A549 (cell line): Measurements from ENCODE around the gene PCDHGA7. TPM values are rescaled to one million over a fixed set of nuclear protein-coding genes. Genes with fewer than 3 reads are reported as not detected.
"Not testable (repeated sequence)": the region's sequence is repeated elsewhere in the genome, so short reads cannot be mapped to it uniquely, and the experiment has no call there.

Experiments
- ATAC-seq, 2 experiments: fragments of 200-7000 bp in 1 of 2; fragments of >200 bp in 1 of 2; cut with Nextera tagmentation in 1 of 2; cut with Tn5 transposase in 1 of 2; 3 replicates each; pipeline versions ENCODE4 v1.8.0 to v1.9.1; 2018 to 2020; ENCODE audit warnings: mild to moderate bottlenecking in 1 of 2, moderate library complexity in 1 of 2
- CTCF ChIA-PET: fragments of 300-600 bp; sonication (Branson Sonifier 250); formaldehyde crosslinking; extraction: SDS; loops from one replicate; lab custom pipeline; 2021; ENCODE audit warnings: antibody characterized with exemption, inconsistent platforms; lab: Yijun Ruan, JAX
- POLR2A ChIA-PET: fragments of 350-600 bp; formaldehyde crosslinking; extraction: SDS; loops from one replicate; lab custom pipeline; 2021; ENCODE audit warnings: antibody characterized with exemption, inconsistent platforms; lab: Yijun Ruan, JAX
- DNase-seq, 2 experiments: peaks; one replicate each; pipeline versions ENCODE4 v3.0.0 to v3.0.0-alpha.2; 2011 to 2016; ENCODE audit warnings: low read depth in 1 of 2, low spot score in 1 of 2
- FAIRE-seq: peaks from 2 replicates; lab custom pipeline; 2011; peaks lifted over from hg19 to GRCh38; lab: Jason Lieb, UNC
- H3K27ac ChIP-seq, 2 experiments: fragments of >200 bp; sonication (Bioruptor Twin); formaldehyde crosslinking; 3 replicates each; pipeline ENCODE4 v1.5.1; 2016 to 2017
- H3K4me1 ChIP-seq: fragments of >200 bp; sonication (Bioruptor Twin); formaldehyde crosslinking; 3 replicates; pipeline ENCODE4 v1.6.1; 2016
- H3K4me2 ChIP-seq: fragments of >200 bp; sonication (Bioruptor Twin); formaldehyde crosslinking; 3 replicates; pipeline ENCODE4 v1.6.1; 2016
- H3K4me3 ChIP-seq: fragments of >200 bp; sonication (Bioruptor Twin); formaldehyde crosslinking; 3 replicates; pipeline ENCODE4 v1.5.1; 2016
- H3K9me3 ChIP-seq: fragments of >200 bp; sonication (Bioruptor Twin); formaldehyde crosslinking; 3 replicates; pipeline ENCODE4 v1.6.1; 2016
- CBX2 ChIP-seq: fragments of 200-600 bp; sonication (generic); IDR thresholded peaks from 2 replicates; pipeline ENCODE4 v1.6.1; 2016; ENCODE audit warnings: low read depth, mild to moderate bottlenecking, borderline replicate concordance
- CEBPB ChIP-seq, 2 experiments: fragments of >200 bp in 1 of 2; sonication (Bioruptor Twin) in 1 of 2; formaldehyde crosslinking in 1 of 2; IDR thresholded peaks; 2 replicates each; pipeline ENCODE4 v1.6.1; 2012 to 2016
- CHD4 ChIP-seq: fragments of 200-600 bp; sonication (generic); IDR thresholded peaks from 2 replicates; pipeline ENCODE4 v1.6.1; 2016; ENCODE audit warnings: antibody characterized with exemption, mild to moderate bottlenecking, borderline replicate concordance
- GATA3 ChIP-seq: IDR thresholded peaks from 2 replicates; pipeline ENCODE4 v1.6.1; 2012; ENCODE audit warnings: borderline replicate concordance
- KDM5A ChIP-seq: fragments of 200-600 bp; sonication (generic); IDR thresholded peaks from 2 replicates; pipeline ENCODE4 v1.6.1; 2016; ENCODE audit warnings: antibody characterized with exemption, mild to moderate bottlenecking
- MAZ ChIP-seq: fragments of 150-350 bp; IDR thresholded peaks from 2 replicates; pipeline ENCODE4 v1.6.1; 2014; ENCODE audit warnings: antibody characterized with exemption, low read depth, low read length, borderline replicate concordance
- MYC ChIP-seq: IDR thresholded peaks from 2 replicates; pipeline ENCODE4 v1.6.1; 2012; ENCODE audit warnings: mild to moderate bottlenecking, inconsistent platforms, low read length, improper control_type of control experiment, borderline replicate concordance
- NFE2L2 ChIP-seq: fragments of 150-350 bp; conservative IDR thresholded peaks from 2 replicates; pipeline ENCODE4 v1.6.1; 2014; ENCODE audit warnings: low read length
- PHF8 ChIP-seq: fragments of 200-600 bp; sonication (generic); IDR thresholded peaks from 2 replicates; pipeline ENCODE4 v1.6.1; 2016; ENCODE audit warnings: low read depth, mild to moderate bottlenecking, antibody characterized with exemption, moderate library complexity, borderline replicate concordance
- POLR2AphosphoS2 ChIP-seq: conservative IDR thresholded peaks from 2 replicates; pipeline ENCODE4 v1.6.1; 2012; ENCODE audit warnings: low read length, improper control_type of control experiment, inconsistent platforms
- SMC3 ChIP-seq: fragments of >200 bp; sonication (Bioruptor Twin); formaldehyde crosslinking; IDR thresholded peaks from 3 replicates; pipeline ENCODE4 v1.6.1; 2018; ENCODE audit warnings: inconsistent platforms
- SREBF2 ChIP-seq: fragments of 450-650 bp; IDR thresholded peaks from 2 replicates; pipeline ENCODE4 v1.6.1; 2014; ENCODE audit warnings: mild to moderate bottlenecking, moderate library complexity
- TP53 ChIP-seq: fragments of 250-450 bp; sonication (Bioruptor Pico); IDR thresholded peaks from 2 replicates; pipeline ENCODE4 v1.5.0; 2021; ENCODE audit warnings: mild to moderate bottlenecking, moderate library complexity
- ZFP36 ChIP-seq: fragments of 450-650 bp; IDR thresholded peaks from 2 replicates; pipeline ENCODE4 v1.6.1; 2014; ENCODE audit warnings: borderline replicate concordance; ENCODE audit not compliant: partially characterized antibody
- ZSCAN20 ChIP-seq: fragments of 250-450 bp; sonication (Bioruptor Pico); IDR thresholded peaks from 2 replicates; pipeline ENCODE4 v1.8.0; 2022; ENCODE audit warnings: mild to moderate bottlenecking, moderate library complexity
- WGBS: methylation state at CpG from one replicate; pipeline ENCODE4 v1.1.6; 2017; ENCODE audit errors: missing lambda C conversion rate; 5-methylcytosine and 5-hydroxymethylcytosine counted together
- polyA plus RNA-seq, 4 experiments: library from polyadenylated mRNA; depleted of rRNA in 3 of 4; stranded (reverse); fragments of >200 nt; fragmentation: RNase III in 1 of 4; extraction: RNeasy Plus Mini Kit Qiagen cat#74134 plus additional on column Dnase treatment in 1 of 4; gene quantifications; 2 replicates in 3 of 4; 3 replicates in 1 of 4; pipeline ENCODE4 v1.2.3, GENCODE V29; 2011 to 2017
- TF ChIP-seq, protein P1 (sequence below): IDR thresholded peaks from 2 replicates; pipeline ENCODE4 v1.6.1; 2012; ENCODE audit warnings: low read depth, borderline replicate concordance
- TF ChIP-seq, protein P2 (sequence below): fragments of >200 bp; sonication (Bioruptor Twin); formaldehyde crosslinking; IDR thresholded peaks from 2 replicates; pipeline ENCODE4 v1.6.1; 2016
- TF ChIP-seq, protein P3 (sequence below): fragments of 250-450 bp; sonication (Bioruptor Pico); IDR thresholded peaks from 2 replicates; pipeline ENCODE4 v1.5.0; 2021; ENCODE audit warnings: mild to moderate bottlenecking, moderate library complexity, borderline replicate concordance
- TF ChIP-seq, protein P4 (sequence below): fragments of >200 bp; sonication (Bioruptor Twin); formaldehyde crosslinking; IDR thresholded peaks from 3 replicates; pipeline ENCODE4 v1.6.1; 2016
- TF ChIP-seq, protein P5 (sequence below): IDR thresholded peaks from 2 replicates; pipeline ENCODE4 v1.6.1; 2012
- TF ChIP-seq, protein P6 (sequence below): fragments of 150-350 bp; IDR thresholded peaks from 2 replicates; pipeline ENCODE4 v1.6.1; 2014; ENCODE audit warnings: low read depth, mild to moderate bottlenecking, low read length

The PCDHGA7 gene
- polyA plus RNA-seq, 2 of the 4 experiments (the other 2 are of a cell fraction), result 0.76 to 1.1 TPM

DNA sequence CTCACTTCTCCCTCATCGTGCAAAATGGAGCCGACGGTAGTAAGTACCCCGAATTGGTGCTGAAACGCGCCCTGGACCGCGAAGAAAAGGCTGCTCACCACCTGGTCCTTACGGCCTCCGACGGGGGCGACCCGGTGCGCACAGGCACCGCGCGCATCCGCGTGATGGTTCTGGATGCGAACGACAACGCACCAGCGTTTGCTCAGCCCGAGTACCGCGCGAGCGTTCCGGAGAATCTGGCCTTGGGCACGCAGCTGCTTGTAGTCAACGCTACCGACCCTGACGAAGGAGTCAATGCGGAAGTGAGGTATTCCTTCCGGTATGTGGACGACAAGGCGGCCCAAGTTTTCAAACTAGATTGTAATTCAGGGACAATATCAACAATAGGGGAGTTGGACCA is 48.7 kb downstream of the PCDHGA7 start:
- CTCF ChIA-PET, result interaction anchor here (1.1 to 1.3 kb wide), 2 partner anchors 40 to 136 kb away, joined by 3 read pairs; no protein-coding TSS in a partner anchor
- H3K4me2 ChIP-seq, result no peak overlapping the region
- POLR2A ChIA-PET, result no interaction called here

DNA sequence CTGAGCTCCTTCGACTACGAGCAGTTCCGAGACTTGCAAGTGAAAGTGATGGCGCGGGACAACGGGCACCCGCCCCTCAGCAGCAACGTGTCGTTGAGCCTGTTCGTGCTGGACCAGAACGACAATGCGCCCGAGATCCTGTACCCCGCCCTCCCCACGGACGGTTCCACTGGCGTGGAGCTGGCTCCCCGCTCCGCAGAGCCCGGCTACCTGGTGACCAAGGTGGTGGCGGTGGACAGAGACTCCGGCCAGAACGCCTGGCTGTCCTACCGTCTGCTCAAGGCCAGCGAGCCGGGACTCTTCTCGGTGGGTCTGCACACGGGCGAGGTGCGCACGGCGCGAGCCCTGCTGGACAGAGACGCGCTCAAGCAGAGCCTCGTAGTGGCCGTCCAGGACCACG is 49.8 kb downstream of the PCDHGA7 start:
- not testable (repeated sequence) for H3K4me3 ChIP-seq

More for the DNA sequence above, 48.7 kb downstream of the PCDHGA7 start:
- Histone ChIP-seq H3K4me1 (no peaks in the 10 kb centered on the region), H3K4me3 (no peak overlapping the region), H3K27ac (no peak overlapping the region), H3K9me3 (peaks cover 59% of the 10 kb centered on the region)
- DNase-seq, result no peak
- FAIRE-seq, result no peak
- WGBS, result 87% methylated on average over 37 of the region's 37 CpGs
- no peak for ATAC-seq
- TF ChIP-seq MYC (no peak), GATA3 (no peak), PHF8 (no peak), SREBF2 (no peak), NFE2L2 (no peak), CEBPB (IDR thresholded peaks at IDR 0.05) (no peak), SMC3 (no peak), TP53 (CRISPR knock-in tag) (no peak), MAZ (no peak), KDM5A (no peak), CHD4 (no peak), ZSCAN20 (no peak), CBX2 (no peak)
- TF ChIP-seq, protein P1, sequence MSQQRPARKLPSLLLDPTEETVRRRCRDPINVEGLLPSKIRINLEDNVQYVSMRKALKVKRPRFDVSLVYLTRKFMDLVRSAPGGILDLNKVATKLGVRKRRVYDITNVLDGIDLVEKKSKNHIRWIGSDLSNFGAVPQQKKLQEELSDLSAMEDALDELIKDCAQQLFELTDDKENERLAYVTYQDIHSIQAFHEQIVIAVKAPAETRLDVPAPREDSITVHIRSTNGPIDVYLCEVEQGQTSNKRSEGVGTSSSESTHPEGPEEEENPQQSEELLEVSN, result no peak
- TF ChIP-seq, protein P2, sequence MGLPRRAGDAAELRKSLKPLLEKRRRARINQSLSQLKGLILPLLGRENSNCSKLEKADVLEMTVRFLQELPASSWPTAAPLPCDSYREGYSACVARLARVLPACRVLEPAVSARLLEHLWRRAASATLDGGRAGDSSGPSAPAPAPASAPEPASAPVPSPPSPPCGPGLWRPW, result no peak
- TF ChIP-seq, protein P3, sequence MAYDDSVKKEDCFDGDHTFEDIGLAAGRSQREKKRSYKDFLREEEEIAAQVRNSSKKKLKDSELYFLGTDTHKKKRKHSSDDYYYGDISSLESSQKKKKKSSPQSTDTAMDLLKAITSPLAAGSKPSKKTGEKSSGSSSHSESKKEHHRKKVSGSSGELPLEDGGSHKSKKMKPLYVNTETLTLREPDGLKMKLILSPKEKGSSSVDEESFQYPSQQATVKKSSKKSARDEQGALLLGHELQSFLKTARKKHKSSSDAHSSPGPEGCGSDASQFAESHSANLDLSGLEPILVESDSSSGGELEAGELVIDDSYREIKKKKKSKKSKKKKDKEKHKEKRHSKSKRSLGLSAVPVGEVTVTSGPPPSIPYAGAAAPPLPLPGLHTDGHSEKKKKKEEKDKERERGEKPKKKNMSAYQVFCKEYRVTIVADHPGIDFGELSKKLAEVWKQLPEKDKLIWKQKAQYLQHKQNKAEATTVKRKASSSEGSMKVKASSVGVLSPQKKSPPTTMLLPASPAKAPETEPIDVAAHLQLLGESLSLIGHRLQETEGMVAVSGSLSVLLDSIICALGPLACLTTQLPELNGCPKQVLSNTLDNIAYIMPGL, result no peak

DNA sequence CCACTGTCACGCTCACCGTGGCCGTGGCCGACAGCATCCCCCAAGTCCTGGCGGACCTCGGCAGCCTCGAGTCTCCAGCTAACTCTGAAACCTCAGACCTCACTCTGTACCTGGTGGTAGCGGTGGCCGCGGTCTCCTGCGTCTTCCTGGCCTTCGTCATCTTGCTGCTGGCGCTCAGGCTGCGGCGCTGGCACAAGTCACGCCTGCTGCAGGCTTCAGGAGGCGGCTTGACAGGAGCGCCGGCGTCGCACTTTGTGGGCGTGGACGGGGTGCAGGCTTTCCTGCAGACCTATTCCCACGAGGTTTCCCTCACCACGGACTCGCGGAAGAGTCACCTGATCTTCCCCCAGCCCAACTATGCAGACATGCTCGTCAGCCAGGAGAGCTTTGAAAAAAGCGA is 50.2 kb downstream of the PCDHGA7 start:
- DNase-seq, result not testable (repeated sequence)
- CTCF ChIA-PET, result interaction anchor here (0.7 kb wide), 1 partner anchor 125 kb away, joined by 3 read pairs; no protein-coding TSS in a partner anchor

More for the DNA sequence above, 49.8 kb downstream of the PCDHGA7 start:
- FAIRE-seq, CTCF ChIA-PET, H3K27ac ChIP-seq, ATAC-seq, POLR2A ChIA-PET, H3K4me1 ChIP-seq, DNase-seq, H3K4me2 ChIP-seq: not testable (repeated sequence)
- H3K9me3 ChIP-seq, result peaks cover 49% of the 10 kb centered on the region
- WGBS, result 75% methylated on average over 26 of the region's 38 CpGs

DNA sequence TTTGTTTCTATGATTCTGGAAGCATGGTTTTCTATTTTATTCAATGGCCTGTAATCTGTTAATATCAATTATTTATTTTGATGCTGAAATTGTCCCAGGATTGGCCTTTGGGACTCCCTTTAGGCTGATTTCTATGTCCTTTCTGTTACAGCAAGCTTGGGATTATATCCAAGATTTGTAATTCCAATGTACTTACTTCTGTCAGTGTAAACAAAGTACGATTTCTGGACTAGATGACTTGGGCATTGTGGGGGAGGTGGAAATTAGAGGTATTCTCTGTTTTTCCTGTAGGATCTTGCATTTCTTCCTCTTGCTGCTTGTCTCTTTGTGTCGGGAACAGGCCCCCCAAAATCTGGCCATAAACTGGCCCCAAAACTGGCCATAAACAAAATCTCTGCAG is 51.5 kb downstream of the PCDHGA7 start:
- WGBS, result 2% methylated on average over 2 of the region's 2 CpGs
- no peak for TF ChIP-seq POLR2AphosphoS2
- TF ChIP-seq, protein P4, sequence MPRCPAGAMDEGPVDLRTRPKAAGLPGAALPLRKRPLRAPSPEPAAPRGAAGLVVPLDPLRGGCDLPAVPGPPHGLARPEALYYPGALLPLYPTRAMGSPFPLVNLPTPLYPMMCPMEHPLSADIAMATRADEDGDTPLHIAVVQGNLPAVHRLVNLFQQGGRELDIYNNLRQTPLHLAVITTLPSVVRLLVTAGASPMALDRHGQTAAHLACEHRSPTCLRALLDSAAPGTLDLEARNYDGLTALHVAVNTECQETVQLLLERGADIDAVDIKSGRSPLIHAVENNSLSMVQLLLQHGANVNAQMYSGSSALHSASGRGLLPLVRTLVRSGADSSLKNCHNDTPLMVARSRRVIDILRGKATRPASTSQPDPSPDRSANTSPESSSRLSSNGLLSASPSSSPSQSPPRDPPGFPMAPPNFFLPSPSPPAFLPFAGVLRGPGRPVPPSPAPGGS, result no peak
- TF ChIP-seq, protein P5, sequence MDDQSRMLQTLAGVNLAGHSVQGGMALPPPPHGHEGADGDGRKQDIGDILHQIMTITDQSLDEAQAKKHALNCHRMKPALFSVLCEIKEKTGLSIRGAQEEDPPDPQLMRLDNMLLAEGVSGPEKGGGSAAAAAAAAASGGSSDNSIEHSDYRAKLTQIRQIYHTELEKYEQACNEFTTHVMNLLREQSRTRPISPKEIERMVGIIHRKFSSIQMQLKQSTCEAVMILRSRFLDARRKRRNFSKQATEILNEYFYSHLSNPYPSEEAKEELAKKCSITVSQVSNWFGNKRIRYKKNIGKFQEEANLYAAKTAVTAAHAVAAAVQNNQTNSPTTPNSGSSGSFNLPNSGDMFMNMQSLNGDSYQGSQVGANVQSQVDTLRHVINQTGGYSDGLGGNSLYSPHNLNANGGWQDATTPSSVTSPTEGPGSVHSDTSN, result no peak
- TF ChIP-seq ZFP36, result no peak
- TF ChIP-seq, protein P6, sequence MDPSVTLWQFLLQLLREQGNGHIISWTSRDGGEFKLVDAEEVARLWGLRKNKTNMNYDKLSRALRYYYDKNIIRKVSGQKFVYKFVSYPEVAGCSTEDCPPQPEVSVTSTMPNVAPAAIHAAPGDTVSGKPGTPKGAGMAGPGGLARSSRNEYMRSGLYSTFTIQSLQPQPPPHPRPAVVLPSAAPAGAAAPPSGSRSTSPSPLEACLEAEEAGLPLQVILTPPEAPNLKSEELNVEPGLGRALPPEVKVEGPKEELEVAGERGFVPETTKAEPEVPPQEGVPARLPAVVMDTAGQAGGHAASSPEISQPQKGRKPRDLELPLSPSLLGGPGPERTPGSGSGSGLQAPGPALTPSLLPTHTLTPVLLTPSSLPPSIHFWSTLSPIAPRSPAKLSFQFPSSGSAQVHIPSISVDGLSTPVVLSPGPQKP, result no peak
- H3K4me1 ChIP-seq, result no peaks in the 10 kb centered on the region
- DNase-seq, result no peak
- FAIRE-seq, result no peak
- CTCF ChIA-PET, result no interaction called here
- peaks cover 36% of the 10 kb centered on the region for H3K9me3 ChIP-seq
- H3K4me3 ChIP-seq, result no peak overlapping the region
- POLR2A ChIA-PET, result no interaction called here
- H3K27ac ChIP-seq, result no peak overlapping the region
- ATAC-seq, result no peak
- no peak overlapping the region for H3K4me2 ChIP-seq

More for the DNA sequence above, 50.2 kb downstream of the PCDHGA7 start:
- H3K4me2 ChIP-seq, H3K4me3 ChIP-seq, H3K27ac ChIP-seq, FAIRE-seq, POLR2A ChIA-PET, H3K4me1 ChIP-seq, ATAC-seq: not testable (repeated sequence)
- H3K9me3 ChIP-seq, result peaks cover 45% of the 10 kb centered on the region
- WGBS, result 68% methylated on average over 24 of the region's 29 CpGs
